Left lobe of liver (tissue), 2 donors: Measurements from ENCODE around the gene RAET1G. TPM values are rescaled to one million over a fixed set of nuclear protein-coding genes. Genes with fewer than 3 reads are reported as not detected.
"Not testable (repeated sequence)": the region's sequence is repeated elsewhere in the genome, so short reads cannot be mapped to it uniquely, and the experiment has no call there.

Source experiments
- ATAC-seq: fragments of 200-7000 bp; cut with Tn5 transposase; one replicate; pipeline ENCODE4 v1.9.1; 2020; ENCODE audit warnings: mild to moderate bottlenecking, moderate library complexity
- DNase-seq: peaks from one replicate; pipeline ENCODE4 v3.0.0-alpha.2; 2020; ENCODE audit warnings: low spot score
- total RNA-seq: library from RNA; stranded (reverse); gene quantifications from one replicate; pipeline ENCODE4 v1.2.1, GENCODE V29; 2021
- donor health status: DM: no; HTN: no; CAD: no; lungs with moderate emphysema.
- donor health status: DM: no; HTN: yes; CAD: no.

RAET1G gene
- total RNA-seq, 1 donor from 2014 or later, result not detected

DNA sequence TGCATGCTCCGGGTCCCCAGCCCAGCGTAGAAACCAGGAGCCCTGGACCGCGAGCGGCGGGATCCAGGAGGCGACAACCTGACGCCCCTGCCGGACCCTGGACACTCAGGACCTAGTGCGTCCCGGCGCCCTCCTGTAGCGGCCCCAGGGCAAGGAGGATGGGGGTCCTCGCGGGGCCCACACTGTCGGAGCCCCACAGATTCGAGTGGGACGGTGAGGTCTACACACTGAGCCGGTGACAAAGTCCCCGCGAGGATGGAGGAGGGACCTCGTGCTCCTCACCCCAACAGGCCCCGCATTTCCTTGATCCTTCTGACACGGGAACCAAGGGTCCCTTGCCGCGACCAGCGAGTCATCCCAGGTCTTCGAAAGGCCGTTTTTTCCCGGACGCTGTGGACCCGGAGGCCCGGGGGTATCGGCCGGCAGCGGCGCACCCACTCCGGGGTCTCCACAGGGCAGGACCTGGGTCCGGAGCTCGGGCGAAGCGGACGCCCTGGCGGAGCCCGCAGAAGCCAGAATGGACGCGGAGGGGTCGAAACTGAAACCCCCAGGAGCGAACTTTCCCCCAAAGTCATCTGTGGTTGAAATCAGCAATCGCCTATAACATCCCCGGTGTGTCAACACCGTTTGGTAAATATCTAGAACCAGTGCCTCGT, 31.5 kb upstream of the RAET1G start:
- not testable (repeated sequence) for ATAC-seq, DNase-seq

DNA sequence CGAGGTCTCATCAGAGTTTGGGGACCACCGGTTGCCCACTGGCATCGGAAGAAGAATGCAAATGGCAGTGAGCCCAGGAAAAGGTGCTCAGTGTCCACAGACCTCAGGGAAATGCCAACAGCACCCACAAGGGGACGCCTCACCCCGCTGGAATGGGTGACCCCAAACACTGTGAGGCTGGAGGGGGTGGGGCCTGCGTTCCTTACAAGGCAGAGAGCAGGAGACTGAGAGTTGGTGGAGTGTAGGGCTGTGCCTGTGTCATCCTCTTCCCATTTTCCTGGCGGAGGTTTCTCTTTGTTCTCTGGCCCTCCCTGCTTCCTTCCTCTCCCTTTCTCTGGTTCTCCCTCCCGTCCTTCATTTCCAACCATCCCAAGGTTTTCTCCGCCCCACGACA, 31.0 kb upstream of the RAET1G start:
- DNase-seq, result not testable (repeated sequence)
- peak; percentile 65 for ATAC-seq

DNA sequence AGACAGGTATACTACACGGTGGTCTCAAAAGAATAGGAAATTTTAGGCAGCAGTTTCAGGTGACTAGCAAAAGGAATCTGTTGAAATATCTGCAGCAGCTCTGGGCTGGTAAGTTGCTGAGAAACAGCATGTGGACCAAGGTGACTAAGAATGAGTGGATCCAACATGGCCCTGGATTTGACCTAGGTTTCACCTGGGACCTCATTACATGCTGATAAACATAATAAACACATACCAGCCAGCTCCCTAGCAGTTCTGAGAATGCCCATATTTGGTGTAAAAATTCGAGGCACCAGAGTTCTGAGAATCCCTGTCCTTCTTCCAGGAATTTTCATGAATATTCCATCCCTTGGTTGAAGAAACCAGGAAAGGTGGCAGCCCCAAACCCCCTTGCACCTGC, 30.5 kb upstream of the RAET1G start:
- DNase-seq, ATAC-seq: not testable (repeated sequence)

DNA sequence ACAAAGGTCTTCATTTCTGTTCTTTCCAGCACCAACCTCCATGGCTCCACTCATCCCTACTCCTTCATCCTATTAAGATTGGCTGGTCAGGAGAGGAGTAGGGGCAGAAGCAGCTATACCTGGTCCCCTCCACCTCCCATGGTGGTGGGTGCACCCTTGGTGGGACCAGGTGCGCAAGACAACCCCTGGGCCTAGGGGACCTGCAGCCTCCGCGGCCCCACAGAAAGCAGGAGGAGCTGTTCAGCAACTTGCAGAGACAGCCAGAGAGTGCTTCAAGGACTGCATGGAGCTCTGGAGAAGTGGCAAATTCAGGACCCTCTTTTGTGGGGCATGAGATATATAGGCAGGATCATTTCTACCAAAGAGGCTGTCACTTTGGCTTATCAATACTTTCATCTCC, 28.7 kb upstream of the RAET1G start:
- no peak for DNase-seq
- ATAC-seq, result no peak

DNA sequence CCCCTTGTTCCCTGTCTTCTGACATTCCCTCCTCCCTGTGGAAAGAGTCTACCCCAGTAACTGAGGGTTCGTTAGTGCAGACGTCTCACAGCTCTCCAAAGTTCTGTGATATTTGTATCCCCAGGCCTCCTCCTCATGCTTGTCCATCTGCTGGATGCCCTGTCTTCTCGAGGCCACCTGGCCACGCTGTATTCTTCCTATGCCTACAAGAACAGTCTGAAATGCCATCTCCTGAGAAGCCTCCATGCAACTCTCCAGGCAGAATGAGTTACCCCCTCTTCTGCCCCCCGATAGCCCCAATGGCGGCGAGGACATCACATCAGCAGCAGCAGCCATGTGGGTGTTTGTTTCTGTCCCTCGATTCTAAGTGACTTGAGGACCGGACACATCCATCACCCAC, 28.2 kb upstream of the RAET1G start:
- DNase-seq (no peak), ATAC-seq (no peak)

DNA sequence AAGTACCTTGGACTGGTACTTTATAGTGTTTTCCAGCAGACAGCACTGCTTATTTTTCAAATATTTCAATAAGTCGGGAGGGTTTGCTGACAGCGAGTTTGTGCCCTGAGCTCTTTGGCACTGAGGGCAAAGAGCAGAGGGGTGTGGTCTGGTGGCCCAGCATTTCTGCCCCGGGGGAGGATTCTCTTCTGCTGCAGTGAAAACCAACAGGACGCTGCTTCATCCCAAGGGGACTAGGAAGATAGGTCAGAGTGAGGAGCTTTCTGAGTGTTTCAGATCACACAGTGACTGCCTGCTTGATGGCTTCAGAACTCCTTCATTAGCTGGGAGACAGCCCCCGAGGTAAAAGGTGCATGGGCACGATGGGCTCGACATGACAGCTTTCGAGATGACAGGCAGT, 27.5 kb upstream of the RAET1G start:
- peak; percentile 87 for ATAC-seq
- DNase-seq, result no peak

DNA sequence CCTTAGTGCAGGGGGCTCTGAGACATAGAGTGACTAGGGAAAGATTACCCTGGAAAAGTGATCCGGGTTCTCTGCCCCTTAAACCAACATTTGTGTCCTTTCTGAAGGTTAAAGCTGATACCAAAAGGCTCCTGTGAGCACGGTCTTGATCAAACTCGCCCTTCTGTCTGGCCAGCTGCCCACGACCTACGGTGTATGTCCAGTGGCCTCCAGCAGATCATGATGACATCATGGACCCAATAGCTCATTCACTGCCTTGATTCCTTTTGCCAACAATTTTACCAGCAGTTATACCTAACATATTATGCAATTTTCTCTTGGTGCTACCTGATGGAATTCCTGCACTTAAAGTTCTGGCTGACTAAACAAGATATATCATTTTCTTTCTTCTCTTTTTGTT, 25.7 kb upstream of the RAET1G start:
- no peak for ATAC-seq
- DNase-seq, result no peak

DNA sequence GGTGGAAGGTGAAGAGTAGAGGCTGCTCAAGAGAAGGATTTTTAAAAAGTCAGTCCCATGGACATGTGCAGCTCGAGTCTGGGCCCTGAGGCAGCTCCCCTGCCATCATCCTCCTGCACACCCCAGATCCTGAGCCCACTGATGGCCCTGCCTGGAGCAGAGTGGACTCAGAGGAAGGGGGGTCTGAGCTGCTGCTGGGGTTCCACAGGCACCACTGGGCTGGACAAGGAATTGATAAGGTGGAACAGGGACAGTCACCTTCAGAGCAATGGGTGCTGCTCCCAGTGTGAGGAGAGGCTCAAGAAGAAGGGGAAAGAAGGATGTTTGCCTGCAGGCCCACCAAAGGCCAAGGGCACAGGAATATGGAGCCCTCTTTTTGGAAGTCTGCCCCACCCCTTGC, 25.1 kb upstream of the RAET1G start:
- ATAC-seq (no peak), DNase-seq (no peak)

DNA sequence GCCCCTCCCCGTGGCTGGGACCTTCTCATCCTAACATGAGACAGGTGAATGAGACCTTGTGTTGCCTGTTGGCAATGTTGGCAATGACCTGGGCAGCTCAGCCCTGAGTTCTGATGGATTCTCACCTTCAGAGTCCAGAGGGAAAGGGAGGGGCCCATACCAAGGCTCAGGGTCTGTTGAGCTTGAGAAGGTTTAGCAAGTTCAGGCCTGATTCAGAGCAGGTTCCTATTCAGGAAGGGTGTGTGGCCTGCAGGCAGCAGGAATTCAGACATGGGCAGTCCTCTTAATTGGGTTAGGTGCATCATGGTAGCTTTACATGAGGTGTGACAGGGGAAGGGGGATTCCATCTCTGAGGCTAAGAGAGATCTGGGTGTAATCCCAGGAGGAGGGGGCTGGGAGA, 24.6 kb upstream of the RAET1G start:
- not testable (repeated sequence) for ATAC-seq, DNase-seq

DNA sequence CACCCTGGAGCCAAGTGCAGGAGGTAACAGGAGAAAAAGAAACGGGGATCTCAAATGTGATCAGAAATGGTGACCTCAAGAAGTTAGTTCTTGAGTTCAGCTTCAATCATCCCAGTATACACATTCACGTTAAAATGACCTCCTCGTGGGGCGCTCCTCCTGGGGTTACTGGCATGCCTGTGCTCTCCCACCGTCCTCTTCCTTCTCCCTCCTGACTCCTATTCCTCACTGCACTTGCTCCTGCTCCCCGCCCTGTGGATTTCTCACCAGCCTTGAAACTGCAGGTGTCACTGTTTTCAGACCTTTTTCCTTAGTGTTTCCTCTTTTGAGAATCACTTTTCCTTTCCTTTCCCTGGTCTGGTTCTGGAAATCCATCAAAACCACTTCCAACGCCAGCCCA, 23.7 kb upstream of the RAET1G start:
- not testable (repeated sequence) for DNase-seq

DNA sequence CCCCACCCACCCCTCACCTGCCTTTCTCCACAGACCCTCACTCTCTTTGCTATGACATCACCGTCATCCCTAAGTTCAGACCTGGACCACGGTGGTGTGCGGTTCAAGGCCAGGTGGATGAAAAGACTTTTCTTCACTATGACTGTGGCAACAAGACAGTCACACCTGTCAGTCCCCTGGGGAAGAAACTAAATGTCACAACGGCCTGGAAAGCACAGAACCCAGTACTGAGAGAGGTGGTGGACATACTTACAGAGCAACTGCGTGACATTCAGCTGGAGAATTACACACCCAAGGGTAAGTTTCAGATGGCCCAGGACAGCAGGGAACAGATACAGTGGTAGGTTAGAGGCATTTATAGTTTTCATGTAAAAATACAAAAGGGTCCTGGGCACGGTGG, 22.4 kb upstream of the RAET1G start:
- DNase-seq, ATAC-seq: not testable (repeated sequence)

More for the DNA sequence above, 23.7 kb upstream of the RAET1G start:
- ATAC-seq, result not testable (repeated sequence)

DNA sequence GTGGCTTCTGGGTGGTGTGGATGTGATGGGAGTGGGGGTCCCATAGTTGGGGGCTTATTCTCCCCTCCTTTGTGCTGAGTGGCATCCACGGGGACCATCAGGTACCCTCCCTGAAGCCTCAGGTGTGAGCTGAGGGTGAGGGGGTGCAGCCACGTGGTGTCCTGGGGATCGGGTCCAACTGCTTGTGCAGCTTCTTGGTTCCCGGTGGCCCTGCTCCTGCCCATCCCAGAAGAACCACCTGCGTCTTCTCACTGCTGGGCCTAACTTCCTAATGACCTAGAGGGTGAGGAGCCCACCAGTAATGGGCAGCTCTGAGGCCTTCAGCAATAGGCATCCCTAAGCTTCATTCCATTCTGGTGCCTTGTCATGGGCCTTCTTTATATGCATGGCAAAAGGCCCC, 20.4 kb upstream of the RAET1G start:
- not testable (repeated sequence) for ATAC-seq
- peak; percentile 31 for DNase-seq

DNA sequence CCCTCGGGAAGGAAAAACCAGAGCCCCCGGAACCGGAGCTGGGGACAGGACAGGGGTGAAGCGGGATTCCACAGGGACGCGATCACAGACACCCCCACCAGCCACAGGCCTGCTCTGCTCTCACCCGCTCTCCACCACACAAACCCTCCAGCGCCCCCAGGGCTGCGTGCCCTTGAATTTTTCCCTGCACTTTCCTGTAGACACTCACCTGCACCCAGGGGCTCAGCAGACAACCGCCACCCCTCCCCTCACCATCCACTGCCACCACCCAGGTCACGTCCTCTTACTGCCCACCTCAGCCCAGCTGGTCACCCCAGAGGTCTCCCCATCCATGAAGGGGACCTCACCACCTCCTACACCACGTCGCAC, 19.5 kb upstream of the RAET1G start:
- ATAC-seq (no peak), DNase-seq (peak; percentile 31)

DNA sequence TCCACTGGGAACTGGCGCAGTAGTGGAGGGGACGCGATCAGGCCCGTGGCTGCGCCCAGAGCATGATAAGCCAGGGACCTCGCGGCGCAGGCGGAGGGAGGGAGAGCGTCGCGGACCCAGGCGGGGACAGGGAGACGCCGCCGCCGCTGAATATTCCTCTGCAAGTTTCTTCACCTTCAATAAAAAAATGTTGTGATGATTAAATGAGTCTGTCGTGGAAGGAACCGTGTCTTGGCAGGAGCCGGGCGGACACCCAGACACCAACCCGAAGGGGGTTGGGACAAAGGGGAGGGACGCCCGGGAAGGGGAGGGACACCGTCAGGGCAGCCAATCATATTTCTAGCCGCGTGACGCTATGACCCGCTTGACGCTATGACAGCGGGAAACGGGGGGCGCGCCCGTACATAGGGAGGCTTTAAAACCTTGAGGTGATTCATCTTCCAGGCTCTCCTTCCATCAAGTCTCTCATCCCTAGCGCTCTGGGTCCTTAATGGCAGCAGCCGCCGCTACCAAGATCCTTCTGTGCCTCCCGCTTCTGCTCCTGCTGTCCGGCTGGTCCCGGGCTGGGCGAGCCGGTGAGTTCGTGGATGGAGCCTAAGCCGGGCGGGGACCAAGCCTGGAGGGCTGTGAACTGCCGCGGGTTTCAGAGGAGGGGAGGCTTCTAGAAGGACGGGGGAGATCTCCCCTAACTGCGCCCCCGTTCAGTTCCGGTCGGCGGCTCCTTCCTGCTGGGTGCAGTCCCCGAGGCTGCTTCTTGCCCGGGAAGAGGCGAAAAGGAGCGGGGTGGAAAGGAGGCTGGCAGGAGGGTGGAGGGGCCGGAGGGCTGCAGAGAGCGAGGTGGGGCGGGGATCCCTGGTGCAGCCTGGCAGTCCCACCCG, 18.9 kb upstream of the RAET1G start, which contains the start of gene ULBP2:
Gene ULBP2 (plus strand): TSS at position 432 of the 878 bp plus-strand sequence. CDS start 59 bp downstream, at position 491.
- ATAC-seq, result peak; percentile 90
- DNase-seq, result peak; percentile 76

DNA sequence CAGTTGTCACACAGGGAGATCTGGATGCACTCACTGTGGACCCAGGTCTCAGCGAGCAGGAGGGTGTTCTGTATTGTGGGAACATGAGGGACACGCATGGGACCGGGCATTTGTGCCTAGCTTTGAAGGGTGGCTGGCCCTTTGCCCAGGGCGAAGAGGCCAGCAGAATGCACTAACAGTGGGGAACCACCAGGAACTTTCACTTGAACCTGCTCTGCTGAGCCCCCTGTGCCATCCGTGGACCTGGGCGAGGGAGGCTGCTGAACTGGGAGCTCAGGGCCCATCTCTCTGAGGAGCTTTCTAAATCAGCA, 17.7 kb upstream of the RAET1G start:
- no peak for DNase-seq
- ATAC-seq, result no peak

DNA sequence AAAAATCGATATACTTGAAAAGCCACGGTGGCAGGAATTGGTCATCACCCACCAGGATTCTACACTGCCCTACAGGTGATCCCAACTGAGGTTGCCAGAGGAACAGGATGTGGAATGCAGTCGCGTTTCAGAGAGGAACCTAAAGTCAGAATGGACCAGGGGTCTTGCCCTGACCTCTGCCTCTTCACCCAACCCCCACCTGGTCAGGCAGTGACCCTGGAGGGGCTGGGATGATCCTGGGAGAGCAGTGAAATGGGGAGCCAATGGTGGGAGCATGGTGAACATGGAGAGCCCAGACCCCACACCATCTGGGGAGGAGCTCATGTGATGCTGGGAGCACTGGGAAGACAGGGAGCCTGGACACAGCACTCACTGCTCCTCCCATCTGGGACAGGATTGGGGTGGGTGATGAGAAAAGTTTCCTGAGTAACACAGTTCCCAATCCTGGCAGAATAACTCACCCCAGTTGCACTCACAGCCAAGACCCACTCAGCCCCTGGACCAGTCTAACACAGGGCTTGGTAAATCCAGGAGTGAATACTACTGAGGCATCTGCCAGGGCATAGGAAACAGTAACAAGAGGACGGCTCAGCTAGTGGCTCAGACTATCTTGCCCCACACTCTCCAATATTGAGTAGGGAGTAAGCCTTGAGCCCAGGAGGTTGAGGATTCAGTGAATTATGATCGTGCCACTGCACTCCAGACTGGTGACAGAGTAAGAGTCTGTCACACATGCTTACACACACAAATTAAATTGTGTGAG, 17.2 kb upstream of the RAET1G start:
- DNase-seq, result no peak
- no peak for ATAC-seq

DNA sequence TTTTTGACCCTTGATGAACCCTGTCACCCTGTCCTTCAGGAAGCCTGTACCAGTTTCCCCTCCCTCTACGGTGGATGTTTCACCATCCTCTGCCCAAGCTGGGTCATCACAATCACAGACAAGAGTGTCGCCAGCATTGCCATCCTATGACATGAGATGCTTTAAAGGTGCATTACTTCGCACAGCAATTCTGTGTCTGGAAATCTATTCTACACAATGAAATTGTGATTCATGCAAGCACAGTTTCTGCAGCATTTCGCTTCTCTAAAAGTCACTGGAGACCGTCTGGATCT, 16.4 kb upstream of the RAET1G start:
- DNase-seq (no peak), ATAC-seq (no peak)

DNA sequence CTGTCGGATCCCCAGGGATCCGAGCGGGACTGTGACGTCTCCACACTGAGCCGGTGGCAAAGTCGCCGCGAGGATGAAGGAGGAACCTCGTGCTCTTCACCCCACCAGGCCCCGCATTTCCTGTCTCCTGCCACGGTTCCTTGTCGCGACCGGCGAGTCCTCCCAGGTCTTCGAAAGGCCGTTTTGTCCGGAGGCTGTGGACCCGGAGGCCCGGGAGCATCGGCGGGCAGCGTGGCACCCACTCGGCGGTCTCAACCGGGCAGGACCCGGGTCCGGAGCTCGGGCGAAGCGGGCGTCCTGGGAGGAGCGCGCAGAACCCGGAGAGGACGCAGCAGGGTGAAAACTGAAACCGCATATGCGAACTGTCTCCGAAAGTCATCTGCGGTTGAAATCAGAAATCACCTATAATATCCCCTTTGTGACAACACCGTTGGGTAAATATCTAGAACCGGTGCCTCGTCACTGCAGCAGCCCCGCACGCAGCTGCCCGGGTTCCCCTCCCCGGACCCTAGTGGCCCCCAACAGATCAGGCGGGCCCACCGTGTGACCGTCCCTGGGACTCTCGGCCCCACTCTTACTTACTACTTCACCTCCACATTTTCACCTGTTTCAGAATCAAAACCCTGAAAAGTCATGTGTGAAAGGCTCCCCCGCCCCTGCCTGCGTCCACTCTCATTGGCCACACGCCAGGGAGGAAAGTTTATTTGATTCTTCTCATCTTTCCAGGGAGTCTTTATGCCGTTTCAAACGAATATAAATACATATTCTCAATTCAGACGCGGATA, 15.8 kb upstream of the RAET1G start:
- peak; percentile 15 for ATAC-seq
- DNase-seq, result no peak

DNA sequence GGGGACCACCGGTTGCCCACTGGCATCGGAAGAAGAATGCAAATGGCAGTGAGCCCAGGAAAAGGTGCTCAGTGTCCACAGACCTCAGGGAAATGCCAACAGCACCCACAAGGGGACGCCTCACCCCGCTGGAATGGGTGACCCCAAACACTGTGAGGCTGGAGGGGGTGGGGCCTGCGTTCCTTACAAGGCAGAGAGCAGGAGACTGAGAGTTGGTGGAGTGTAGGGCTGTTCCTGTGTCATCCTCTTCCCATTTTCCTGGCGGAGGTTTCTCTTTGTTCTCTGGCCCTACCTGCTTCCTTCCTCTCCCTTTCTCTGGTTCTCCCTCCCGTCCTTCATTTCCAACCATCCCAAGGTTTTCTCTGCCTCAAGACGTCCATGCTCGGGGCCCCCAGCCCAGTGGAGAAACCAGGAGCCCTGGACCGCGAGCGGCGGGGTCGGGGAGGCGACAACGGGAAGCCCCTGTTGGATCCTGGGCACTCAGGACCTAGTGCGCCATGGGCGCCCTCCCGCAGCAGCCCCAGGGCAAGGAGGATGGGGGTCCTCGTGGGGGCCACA, 15.2 kb upstream of the RAET1G start:
- not testable (repeated sequence) for DNase-seq
- ATAC-seq, result peak; percentile 36

DNA sequence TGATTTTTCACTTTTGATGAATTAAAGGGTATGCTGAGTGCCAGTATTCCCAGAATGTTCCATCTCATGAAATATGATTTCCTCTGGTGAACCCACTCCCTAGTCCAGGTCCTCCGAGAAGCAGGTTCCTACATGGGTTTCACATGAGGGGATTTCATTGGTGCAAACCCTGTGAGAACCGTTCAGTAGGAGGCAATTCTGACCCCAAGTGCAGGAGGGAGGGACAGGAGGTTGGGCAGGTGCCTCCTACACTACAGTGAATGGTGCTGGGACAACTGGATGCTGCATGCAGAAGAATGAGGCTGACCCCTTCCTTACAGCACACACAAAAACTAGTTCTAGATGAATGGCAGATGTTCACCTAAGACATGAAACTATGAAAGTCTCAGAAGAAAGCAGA, 13.8 kb upstream of the RAET1G start:
- DNase-seq (no peak), ATAC-seq (no peak)

DNA sequence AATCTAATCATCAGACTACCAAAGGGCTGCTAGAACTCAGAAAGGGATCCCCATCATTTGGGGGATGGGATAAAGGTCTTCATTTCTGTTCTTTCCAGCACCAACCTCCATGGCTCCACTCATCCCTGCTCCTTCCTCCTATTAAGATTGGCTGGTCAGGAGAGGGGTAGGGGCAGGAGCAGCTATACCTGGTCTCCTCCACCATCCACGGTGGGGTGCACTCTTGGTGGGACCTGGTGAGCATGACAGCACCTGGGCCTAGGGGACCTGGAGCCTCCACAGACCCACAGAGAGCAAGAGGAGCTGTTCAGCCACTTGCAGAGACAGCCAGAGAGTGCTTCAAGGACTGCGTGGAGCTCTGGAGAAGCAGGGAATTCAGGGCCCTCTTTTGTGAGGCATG, 12.7 kb upstream of the RAET1G start:
- ATAC-seq (no peak), DNase-seq (no peak)
